ENCODE results near the gene CHURC1. TPM values are rescaled to one million over a fixed set of nuclear protein-coding genes. Genes with fewer than 3 reads are reported as not detected.

Gene CHURC1
- total and polyA plus RNA-seq, 2 experiments from 2014 or later: 42.0 to 218 TPM

DNA sequence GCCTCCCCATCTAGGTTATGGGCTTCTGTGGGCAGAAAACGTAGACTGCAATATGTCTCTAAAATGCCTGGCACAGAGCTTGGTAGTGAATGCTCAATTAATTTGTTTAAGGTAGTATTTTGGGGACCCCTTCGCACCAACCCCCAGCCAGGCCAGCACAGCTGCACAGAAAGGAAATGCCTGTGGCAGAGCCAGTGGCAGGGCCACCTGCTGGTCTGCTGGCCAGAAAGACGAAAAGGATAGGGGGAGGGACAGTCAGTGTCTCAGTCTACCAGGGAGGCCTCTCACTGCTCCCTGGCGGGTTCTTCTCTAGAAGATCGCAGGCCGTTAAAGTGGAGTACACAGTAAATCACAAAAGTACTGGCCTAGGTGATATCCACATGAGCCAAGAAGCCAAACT is 54.4 kb downstream of the CHURC1 start:
- DNase-seq (ENCODE audit: low spot score) (peak; percentile 43), ATAC-seq (peak; percentile 12; the same call in 1 of the 3 replicates)
- Histone ChIP-seq H4K20me1 (replicated peaks; ENCODE audit: insufficient read depth) (peaks cover 5% of the 10 kb centered on the region; the same call in 1 of the 2 replicates), H3K4me1 (ENCODE audit: insufficient read depth) (peaks cover 46% of the 10 kb centered on the region), H3K4me2 (peak overlapping the region; percentile 49), H3K4me3 (peak overlapping the region; percentile 12; the same call in 1 of the 2 replicates), H3K27ac (ENCODE audit: low read depth) (no peak overlapping the region), H3K79me2 (replicated peaks; ENCODE audit: insufficient read depth) (peaks cover 45% of the 10 kb centered on the region), H2AFZ (no peak overlapping the region), H3K36me3 (ENCODE audit: insufficient read depth) (peaks cover 3% of the 10 kb centered on the region; the same call in 1 of the 2 replicates), H3K27me3 (ENCODE audit: insufficient read depth) (no peaks in the 10 kb centered on the region; the same call in 1 of the 2 replicates), H3K9me2 (ENCODE audit: insufficient read depth) (no peaks in the 10 kb centered on the region; the same call in 1 of the 2 replicates), H3F3A (replicated peaks; ENCODE audit: low read depth) (peaks cover 7% of the 10 kb centered on the region; the same call in 1 of the 2 replicates)
- peaks cover 7% of the 10 kb centered on the region for H3K27me3 Mint-ChIP-seq (ENCODE audit: insufficient read depth, low read depth, poor library complexity)
- TF ChIP-seq EZH2phosphoT487 (IDR thresholded peaks at IDR 0.05; ENCODE audit: unreplicated experiment) (no peak), EZH2 (IDR thresholded peaks at IDR 0.05; ENCODE audit: low read depth, unreplicated experiment) (no peak), POLR2AphosphoS5 (IDR thresholded peaks at IDR 0.05; ENCODE audit: low read depth) (no peak)
- TF ChIP-seq, protein P1, sequence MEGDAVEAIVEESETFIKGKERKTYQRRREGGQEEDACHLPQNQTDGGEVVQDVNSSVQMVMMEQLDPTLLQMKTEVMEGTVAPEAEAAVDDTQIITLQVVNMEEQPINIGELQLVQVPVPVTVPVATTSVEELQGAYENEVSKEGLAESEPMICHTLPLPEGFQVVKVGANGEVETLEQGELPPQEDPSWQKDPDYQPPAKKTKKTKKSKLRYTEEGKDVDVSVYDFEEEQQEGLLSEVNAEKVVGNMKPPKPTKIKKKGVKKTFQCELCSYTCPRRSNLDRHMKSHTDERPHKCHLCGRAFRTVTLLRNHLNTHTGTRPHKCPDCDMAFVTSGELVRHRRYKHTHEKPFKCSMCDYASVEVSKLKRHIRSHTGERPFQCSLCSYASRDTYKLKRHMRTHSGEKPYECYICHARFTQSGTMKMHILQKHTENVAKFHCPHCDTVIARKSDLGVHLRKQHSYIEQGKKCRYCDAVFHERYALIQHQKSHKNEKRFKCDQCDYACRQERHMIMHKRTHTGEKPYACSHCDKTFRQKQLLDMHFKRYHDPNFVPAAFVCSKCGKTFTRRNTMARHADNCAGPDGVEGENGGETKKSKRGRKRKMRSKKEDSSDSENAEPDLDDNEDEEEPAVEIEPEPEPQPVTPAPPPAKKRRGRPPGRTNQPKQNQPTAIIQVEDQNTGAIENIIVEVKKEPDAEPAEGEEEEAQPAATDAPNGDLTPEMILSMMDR (conservative IDR thresholded peaks at IDR 0.05; ENCODE audit: low read depth in 2 of 2): peak in 1 of 2 experiments; percentile 25; a peak in 1 of 4 replicates
- TF ChIP-seq, protein P2, sequence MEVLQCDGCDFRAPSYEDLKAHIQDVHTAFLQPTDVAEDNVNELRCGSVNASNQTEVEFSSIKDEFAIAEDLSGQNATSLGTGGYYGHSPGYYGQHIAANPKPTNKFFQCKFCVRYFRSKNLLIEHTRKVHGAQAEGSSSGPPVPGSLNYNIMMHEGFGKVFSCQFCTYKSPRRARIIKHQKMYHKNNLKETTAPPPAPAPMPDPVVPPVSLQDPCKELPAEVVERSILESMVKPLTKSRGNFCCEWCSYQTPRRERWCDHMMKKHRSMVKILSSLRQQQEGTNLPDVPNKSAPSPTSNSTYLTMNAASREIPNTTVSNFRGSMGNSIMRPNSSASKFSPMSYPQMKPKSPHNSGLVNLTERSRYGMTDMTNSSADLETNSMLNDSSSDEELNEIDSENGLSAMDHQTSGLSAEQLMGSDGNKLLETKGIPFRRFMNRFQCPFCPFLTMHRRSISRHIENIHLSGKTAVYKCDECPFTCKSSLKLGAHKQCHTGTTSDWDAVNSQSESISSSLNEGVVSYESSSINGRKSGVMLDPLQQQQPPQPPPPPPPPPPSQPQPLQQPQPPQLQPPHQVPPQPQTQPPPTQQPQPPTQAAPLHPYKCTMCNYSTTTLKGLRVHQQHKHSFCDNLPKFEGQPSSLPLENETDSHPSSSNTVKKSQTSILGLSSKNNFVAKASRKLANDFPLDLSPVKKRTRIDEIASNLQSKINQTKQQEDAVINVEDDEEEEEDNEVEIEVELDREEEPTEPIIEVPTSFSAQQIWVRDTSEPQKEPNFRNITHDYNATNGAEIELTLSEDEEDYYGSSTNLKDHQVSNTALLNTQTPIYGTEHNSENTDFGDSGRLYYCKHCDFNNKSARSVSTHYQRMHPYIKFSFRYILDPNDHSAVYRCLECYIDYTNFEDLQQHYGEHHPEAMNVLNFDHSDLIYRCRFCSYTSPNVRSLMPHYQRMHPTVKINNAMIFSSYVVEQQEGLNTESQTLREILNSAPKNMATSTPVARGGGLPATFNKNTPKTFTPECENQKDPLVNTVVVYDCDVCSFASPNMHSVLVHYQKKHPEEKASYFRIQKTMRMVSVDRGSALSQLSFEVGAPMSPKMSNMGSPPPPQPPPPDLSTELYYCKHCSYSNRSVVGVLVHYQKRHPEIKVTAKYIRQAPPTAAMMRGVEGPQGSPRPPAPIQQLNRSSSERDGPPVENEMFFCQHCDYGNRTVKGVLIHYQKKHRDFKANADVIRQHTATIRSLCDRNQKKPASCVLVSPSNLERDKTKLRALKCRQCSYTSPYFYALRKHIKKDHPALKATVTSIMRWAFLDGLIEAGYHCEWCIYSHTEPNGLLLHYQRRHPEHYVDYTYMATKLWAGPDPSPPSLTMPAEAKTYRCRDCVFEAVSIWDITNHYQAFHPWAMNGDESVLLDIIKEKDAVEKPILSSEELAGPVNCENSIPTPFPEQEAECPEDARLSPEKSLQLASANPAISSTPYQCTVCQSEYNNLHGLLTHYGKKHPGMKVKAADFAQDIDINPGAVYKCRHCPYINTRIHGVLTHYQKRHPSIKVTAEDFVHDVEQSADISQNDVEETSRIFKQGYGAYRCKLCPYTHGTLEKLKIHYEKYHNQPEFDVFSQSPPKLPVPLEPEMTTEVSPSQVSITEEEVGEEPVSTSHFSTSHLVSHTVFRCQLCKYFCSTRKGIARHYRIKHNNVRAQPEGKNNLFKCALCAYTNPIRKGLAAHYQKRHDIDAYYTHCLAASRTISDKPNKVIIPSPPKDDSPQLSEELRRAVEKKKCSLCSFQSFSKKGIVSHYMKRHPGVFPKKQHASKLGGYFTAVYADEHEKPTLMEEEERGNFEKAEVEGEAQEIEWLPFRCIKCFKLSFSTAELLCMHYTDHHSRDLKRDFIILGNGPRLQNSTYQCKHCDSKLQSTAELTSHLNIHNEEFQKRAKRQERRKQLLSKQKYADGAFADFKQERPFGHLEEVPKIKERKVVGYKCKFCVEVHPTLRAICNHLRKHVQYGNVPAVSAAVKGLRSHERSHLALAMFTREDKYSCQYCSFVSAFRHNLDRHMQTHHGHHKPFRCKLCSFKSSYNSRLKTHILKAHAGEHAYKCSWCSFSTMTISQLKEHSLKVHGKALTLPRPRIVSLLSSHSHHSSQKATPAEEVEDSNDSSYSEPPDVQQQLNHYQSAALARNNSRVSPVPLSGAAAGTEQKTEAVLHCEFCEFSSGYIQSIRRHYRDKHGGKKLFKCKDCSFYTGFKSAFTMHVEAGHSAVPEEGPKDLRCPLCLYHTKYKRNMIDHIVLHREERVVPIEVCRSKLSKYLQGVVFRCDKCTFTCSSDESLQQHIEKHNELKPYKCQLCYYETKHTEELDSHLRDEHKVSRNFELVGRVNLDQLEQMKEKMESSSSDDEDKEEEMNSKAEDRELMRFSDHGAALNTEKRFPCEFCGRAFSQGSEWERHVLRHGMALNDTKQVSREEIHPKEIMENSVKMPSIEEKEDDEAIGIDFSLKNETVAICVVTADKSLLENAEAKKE (CRISPR knock-in tag; IDR thresholded peaks at IDR 0.05): 0 out of 2 replicates have a peak, but pooled peaks have one; percentile 19
- TF ChIP-seq, protein P3, sequence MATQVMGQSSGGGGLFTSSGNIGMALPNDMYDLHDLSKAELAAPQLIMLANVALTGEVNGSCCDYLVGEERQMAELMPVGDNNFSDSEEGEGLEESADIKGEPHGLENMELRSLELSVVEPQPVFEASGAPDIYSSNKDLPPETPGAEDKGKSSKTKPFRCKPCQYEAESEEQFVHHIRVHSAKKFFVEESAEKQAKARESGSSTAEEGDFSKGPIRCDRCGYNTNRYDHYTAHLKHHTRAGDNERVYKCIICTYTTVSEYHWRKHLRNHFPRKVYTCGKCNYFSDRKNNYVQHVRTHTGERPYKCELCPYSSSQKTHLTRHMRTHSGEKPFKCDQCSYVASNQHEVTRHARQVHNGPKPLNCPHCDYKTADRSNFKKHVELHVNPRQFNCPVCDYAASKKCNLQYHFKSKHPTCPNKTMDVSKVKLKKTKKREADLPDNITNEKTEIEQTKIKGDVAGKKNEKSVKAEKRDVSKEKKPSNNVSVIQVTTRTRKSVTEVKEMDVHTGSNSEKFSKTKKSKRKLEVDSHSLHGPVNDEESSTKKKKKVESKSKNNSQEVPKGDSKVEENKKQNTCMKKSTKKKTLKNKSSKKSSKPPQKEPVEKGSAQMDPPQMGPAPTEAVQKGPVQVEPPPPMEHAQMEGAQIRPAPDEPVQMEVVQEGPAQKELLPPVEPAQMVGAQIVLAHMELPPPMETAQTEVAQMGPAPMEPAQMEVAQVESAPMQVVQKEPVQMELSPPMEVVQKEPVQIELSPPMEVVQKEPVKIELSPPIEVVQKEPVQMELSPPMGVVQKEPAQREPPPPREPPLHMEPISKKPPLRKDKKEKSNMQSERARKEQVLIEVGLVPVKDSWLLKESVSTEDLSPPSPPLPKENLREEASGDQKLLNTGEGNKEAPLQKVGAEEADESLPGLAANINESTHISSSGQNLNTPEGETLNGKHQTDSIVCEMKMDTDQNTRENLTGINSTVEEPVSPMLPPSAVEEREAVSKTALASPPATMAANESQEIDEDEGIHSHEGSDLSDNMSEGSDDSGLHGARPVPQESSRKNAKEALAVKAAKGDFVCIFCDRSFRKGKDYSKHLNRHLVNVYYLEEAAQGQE (IDR thresholded peaks at IDR 0.05; ENCODE audit: unreplicated experiment): no peak
- no peak overlapping the region for H3K27ac Mint-ChIP-seq
- H3K4me1 Mint-ChIP-seq: peaks cover 50% of the 10 kb centered on the region
- no peak overlapping the region; the same call in 2 of the 3 replicates for H3K4me3 Mint-ChIP-seq
- H3K36me3 Mint-ChIP-seq (ENCODE audit: low read depth): peaks cover 23% of the 10 kb centered on the region
- H3K9me3 Mint-ChIP-seq: no peaks in the 10 kb centered on the region
